ENCODE results near the gene ADARB1. TPM values are rescaled to one million over a fixed set of nuclear protein-coding genes. Genes with fewer than 3 reads are reported as not detected.

The ADARB1 gene
- polyA plus RNA-seq, 1 of the 3 experiments (the other 2 are of a cell fraction) = 7.8 TPM

- H3K9me3 ChIP-seq = no peaks in the 10 kb centered on the region
- CTCF ChIA-PET = interaction anchor here (1.1 to 1.9 kb wide), 2 partner anchors 36 to 39 kb away, joined by 5 to 8 read pairs; no protein-coding TSS in a partner anchor
Measured at GRCh38 chr21:45176141-45176540, 101.8 kb downstream of the ADARB1 start.

GRCh38 chr21:45177039-45177438 is 102.7 kb downstream of the ADARB1 start:
- Histone ChIP-seq H3K9me2 (no peaks in the 10 kb centered on the region), H3K9me3 (no peaks in the 10 kb centered on the region), H3K4me3 (ENCODE audit: low read depth in 2 of 2, low read length in 1 of 2) (no peak overlapping the region), H3K79me2 (ENCODE audit: insufficient read depth) (no peaks in the 10 kb centered on the region), H2AFZ (ENCODE audit: low read depth) (no peak overlapping the region), H3K27me3 (ENCODE audit: insufficient read depth) (no peaks in the 10 kb centered on the region), H3K9ac (no peak overlapping the region), H4K20me1 (ENCODE audit: insufficient read depth) (no peaks in the 10 kb centered on the region), H3K36me3 (replicated peaks in 1 of 2; ENCODE audit: control insufficient read depth in 1 of 2, insufficient read depth in 2 of 2, low read length in 1 of 2) (peaks cover 0 to 7% of the 10 kb centered on the region in 2 experiments), H3F3A (replicated peaks; ENCODE audit: insufficient read depth) (no peaks in the 10 kb centered on the region), H3K4me2 (no peak overlapping the region), H3K27ac (ENCODE audit: low read depth in 2 of 2, low read length in 1 of 2) (no peak overlapping the region), H3K4me1 (ENCODE audit: control insufficient read depth in 1 of 2, insufficient read depth in 2 of 2, low read depth in 1 of 2, low read length in 1 of 2) (peaks cover 0 to 3% of the 10 kb centered on the region in 2 experiments; a peak in 1 of 4 replicates)
- ChIA-PET POLR2A (no interaction called here), CTCF (interaction anchor here (1.1 kb wide), 1 partner anchor 37 kb away, joined by 5 read pairs; no protein-coding TSS in a partner anchor)
- 97% methylated on average over 2 of the region's 6 CpGs for WGBS (ENCODE audit: low lambda C conversion rate)
- no peak for DNase-seq
- TF ChIP-seq RCOR1 (IDR thresholded peaks at IDR 0.05; ENCODE audit: low read length) = no peak
- TF ChIP-seq TCF12 (IDR thresholded peaks at IDR 0.05) = no peak
- TF ChIP-seq YY1 (IDR thresholded peaks at IDR 0.05; ENCODE audit: low read depth) = no peak
- TF ChIP-seq FOSL2 (IDR thresholded peaks at IDR 0.05; ENCODE audit: borderline replicate concordance, low read depth) = no peak
- TF ChIP-seq, protein P1, sequence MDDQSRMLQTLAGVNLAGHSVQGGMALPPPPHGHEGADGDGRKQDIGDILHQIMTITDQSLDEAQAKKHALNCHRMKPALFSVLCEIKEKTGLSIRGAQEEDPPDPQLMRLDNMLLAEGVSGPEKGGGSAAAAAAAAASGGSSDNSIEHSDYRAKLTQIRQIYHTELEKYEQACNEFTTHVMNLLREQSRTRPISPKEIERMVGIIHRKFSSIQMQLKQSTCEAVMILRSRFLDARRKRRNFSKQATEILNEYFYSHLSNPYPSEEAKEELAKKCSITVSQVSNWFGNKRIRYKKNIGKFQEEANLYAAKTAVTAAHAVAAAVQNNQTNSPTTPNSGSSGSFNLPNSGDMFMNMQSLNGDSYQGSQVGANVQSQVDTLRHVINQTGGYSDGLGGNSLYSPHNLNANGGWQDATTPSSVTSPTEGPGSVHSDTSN (IDR thresholded peaks at IDR 0.05) = no peak

More at GRCh38 chr21:45176141-45176540, 101.8 kb downstream of the ADARB1 start:
- Histone ChIP-seq H3F3A (replicated peaks; ENCODE audit: insufficient read depth) (no peaks in the 10 kb centered on the region), H3K9ac (no peak overlapping the region), H3K79me2 (ENCODE audit: insufficient read depth) (no peaks in the 10 kb centered on the region), H3K9me2 (no peaks in the 10 kb centered on the region), H3K36me3 (replicated peaks in 1 of 2; ENCODE audit: control insufficient read depth in 1 of 2, insufficient read depth in 2 of 2, low read length in 1 of 2) (peaks cover 0 to 7% of the 10 kb centered on the region in 2 experiments), H3K27me3 (ENCODE audit: insufficient read depth) (no peaks in the 10 kb centered on the region), H3K4me2 (no peak overlapping the region), H3K4me3 (ENCODE audit: low read depth in 2 of 2, low read length in 1 of 2) (no peak overlapping the region), H3K27ac (ENCODE audit: low read depth in 2 of 2, low read length in 1 of 2) (no peak overlapping the region), H2AFZ (ENCODE audit: low read depth) (no peak overlapping the region), H4K20me1 (ENCODE audit: insufficient read depth) (no peaks in the 10 kb centered on the region), H3K4me1 (ENCODE audit: control insufficient read depth in 1 of 2, insufficient read depth in 2 of 2, low read depth in 1 of 2, low read length in 1 of 2) (peaks cover 0 to 3% of the 10 kb centered on the region in 2 experiments; a peak in 1 of 4 replicates)
- 91% methylated on average over 16 of the region's 16 CpGs for WGBS (ENCODE audit: low lambda C conversion rate)
- POLR2A ChIA-PET = no interaction called here
- no peak for DNase-seq
- no peak for TF ChIP-seq YY1 (IDR thresholded peaks at IDR 0.05; ENCODE audit: low read depth)

DNA sequence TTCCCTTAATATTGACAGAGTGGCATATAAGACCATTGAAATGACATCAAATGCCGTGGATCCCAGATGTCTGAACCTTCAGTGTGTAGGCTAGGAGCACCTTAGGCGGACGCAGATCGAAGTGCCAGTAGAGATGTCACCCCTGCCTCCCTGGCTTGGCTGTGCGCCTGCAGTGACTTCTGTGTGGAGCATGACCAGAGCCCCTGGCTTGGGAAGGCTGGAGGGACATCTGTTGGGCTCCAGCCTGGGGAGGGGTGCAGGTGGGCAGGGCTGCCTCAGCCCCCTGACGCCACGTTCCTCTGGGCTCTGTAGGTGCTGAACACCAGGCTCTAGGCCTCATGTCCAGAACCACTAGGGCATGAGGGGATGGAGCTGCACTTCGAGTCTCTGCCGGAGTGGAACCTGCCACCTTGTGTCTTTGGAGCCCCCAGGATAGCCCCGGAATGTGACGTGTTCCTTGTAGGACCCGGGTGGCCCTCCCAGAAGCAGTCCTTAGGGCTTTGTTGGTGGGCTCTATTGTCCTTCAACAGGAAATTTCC is 103.8 kb downstream of the ADARB1 start:
- H3K4me1 ChIP-seq (ENCODE audit: control insufficient read depth in 1 of 2, insufficient read depth in 2 of 2, low read depth in 1 of 2, low read length in 1 of 2) = peaks cover 0 to 3% of the 10 kb centered on the region in 2 experiments; a peak in 1 of 4 replicates
- no peak for DNase-seq
- no peaks in the 10 kb centered on the region for H3K9me2 ChIP-seq
- no peak overlapping the region for H3K27ac ChIP-seq (ENCODE audit: low read depth in 2 of 2, low read length in 1 of 2)
- H3K9ac ChIP-seq = no peak overlapping the region
- H3K79me2 ChIP-seq (ENCODE audit: insufficient read depth) = no peaks in the 10 kb centered on the region
- H2AFZ ChIP-seq (ENCODE audit: low read depth) = no peak overlapping the region
- H3K36me3 ChIP-seq (replicated peaks in 1 of 2; ENCODE audit: control insufficient read depth in 1 of 2, insufficient read depth in 2 of 2, low read length in 1 of 2) = peaks cover 0 to 7% of the 10 kb centered on the region in 2 experiments
- no peaks in the 10 kb centered on the region for H3K9me3 ChIP-seq
- CTCF ChIA-PET = no interaction called here
- H3K27me3 ChIP-seq (ENCODE audit: insufficient read depth) = no peaks in the 10 kb centered on the region
- 93% methylated on average over 8 of the region's 12 CpGs for WGBS (ENCODE audit: low lambda C conversion rate)
- H3F3A ChIP-seq (replicated peaks; ENCODE audit: insufficient read depth) = no peaks in the 10 kb centered on the region
- no peak overlapping the region for H3K4me3 ChIP-seq (ENCODE audit: low read depth in 2 of 2, low read length in 1 of 2)
- no peak overlapping the region for H3K4me2 ChIP-seq
- POLR2A ChIA-PET = no interaction called here
- no peaks in the 10 kb centered on the region for H4K20me1 ChIP-seq (ENCODE audit: insufficient read depth)
- TF ChIP-seq YY1 (IDR thresholded peaks at IDR 0.05; ENCODE audit: low read depth) = no peak
- no peak for TF ChIP-seq RCOR1 (IDR thresholded peaks at IDR 0.05; ENCODE audit: low read length)
- no peak for TF ChIP-seq GATA2 (CRISPR knock-in tag; IDR thresholded peaks at IDR 0.05)
- TF ChIP-seq, protein P2, sequence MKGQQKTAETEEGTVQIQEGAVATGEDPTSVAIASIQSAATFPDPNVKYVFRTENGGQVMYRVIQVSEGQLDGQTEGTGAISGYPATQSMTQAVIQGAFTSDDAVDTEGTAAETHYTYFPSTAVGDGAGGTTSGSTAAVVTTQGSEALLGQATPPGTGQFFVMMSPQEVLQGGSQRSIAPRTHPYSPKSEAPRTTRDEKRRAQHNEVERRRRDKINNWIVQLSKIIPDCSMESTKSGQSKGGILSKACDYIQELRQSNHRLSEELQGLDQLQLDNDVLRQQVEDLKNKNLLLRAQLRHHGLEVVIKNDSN (IDR thresholded peaks at IDR 0.05; ENCODE audit: borderline replicate concordance, low read depth) = no peak
- TF ChIP-seq NRF1 (IDR thresholded peaks at IDR 0.05; ENCODE audit: low read depth, low read length) = no peak
- no peak for TF ChIP-seq EZH2phosphoT487 (IDR thresholded peaks at IDR 0.05; ENCODE audit: borderline replicate concordance, low read depth)
- TF ChIP-seq, protein P3, sequence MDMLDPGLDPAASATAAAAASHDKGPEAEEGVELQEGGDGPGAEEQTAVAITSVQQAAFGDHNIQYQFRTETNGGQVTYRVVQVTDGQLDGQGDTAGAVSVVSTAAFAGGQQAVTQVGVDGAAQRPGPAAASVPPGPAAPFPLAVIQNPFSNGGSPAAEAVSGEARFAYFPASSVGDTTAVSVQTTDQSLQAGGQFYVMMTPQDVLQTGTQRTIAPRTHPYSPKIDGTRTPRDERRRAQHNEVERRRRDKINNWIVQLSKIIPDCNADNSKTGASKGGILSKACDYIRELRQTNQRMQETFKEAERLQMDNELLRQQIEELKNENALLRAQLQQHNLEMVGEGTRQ (IDR thresholded peaks at IDR 0.05; ENCODE audit: borderline replicate concordance, low read depth, low read length) = no peak
- TF ChIP-seq CHD2 (IDR thresholded peaks at IDR 0.05; ENCODE audit: low read length, partially characterized antibody) = no peak
- TF ChIP-seq RAD21 (IDR thresholded peaks at IDR 0.05; ENCODE audit: low read length) = no peak
- no peak for TF ChIP-seq FOXJ3 (CRISPR knock-in tag; IDR thresholded peaks at IDR 0.05)
- TF ChIP-seq, protein P4, sequence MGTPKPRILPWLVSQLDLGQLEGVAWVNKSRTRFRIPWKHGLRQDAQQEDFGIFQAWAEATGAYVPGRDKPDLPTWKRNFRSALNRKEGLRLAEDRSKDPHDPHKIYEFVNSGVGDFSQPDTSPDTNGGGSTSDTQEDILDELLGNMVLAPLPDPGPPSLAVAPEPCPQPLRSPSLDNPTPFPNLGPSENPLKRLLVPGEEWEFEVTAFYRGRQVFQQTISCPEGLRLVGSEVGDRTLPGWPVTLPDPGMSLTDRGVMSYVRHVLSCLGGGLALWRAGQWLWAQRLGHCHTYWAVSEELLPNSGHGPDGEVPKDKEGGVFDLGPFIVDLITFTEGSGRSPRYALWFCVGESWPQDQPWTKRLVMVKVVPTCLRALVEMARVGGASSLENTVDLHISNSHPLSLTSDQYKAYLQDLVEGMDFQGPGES (IDR thresholded peaks at IDR 0.05; ENCODE audit: low read depth, low read length) = no peak
- no peak for TF ChIP-seq FOXM1 (IDR thresholded peaks at IDR 0.05; ENCODE audit: low read depth)
- TF ChIP-seq EP300 (IDR thresholded peaks at IDR 0.05; ENCODE audit: borderline replicate concordance in 1 of 2, low read depth in 1 of 2, low read length in 1 of 2) = no peak
- TF ChIP-seq MAX (IDR thresholded peaks at IDR 0.05; ENCODE audit: low read depth) = no peak
- no peak for TF ChIP-seq MEF2A (IDR thresholded peaks at IDR 0.05; ENCODE audit: borderline replicate concordance, low read depth)
